GM19240 (cell line): ENCODE results near the gene TMEM128.
"Not testable (repeated sequence)": the region's sequence is repeated elsewhere in the genome, so short reads cannot be mapped to it uniquely, and the experiment has no call there.

Experiments used
- DNase-seq: peaks from one replicate; pipeline ENCODE4 v3.0.0; 2011; ENCODE audit warnings: low spot score; ENCODE audit not compliant: insufficient read length

Gene TMEM128, protein sequence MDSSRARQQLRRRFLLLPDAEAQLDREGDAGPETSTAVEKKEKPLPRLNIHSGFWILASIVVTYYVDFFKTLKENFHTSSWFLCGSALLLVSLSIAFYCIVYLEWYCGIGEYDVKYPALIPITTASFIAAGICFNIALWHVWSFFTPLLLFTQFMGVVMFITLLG

GRCh38 chr4:4248029-4248884, at the start of gene TMEM128:
Gene TMEM128, minus strand, starts transcription at chr4:4248223. Its CDS starts 21 bp downstream, at chr4:4248202.
- peak; percentile 93 for DNase-seq

GRCh38 chr4:4296283-4296846, 48.3 kb upstream of the TMEM128 start:
- DNase-seq, result no peak

DNA sequence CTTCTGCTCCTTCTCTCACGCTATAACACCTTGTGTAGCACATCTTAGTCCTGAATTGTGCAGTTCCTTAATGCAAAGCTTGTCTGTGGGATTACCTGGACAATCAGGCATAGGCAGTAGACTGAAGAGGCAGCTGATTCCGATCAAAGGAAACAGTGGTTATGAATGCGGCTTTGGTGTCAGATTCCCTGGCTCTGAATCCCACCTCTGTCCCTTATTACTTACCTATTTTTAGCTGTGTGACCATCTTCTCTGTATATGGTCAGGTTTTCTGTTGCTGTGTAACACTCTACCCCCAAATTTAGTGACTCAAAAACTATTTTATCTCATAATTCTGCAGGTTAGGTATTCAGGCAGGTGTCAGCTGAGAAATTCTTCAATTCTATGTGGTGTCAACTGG, 45.3 kb upstream of the TMEM128 start:
- DNase-seq, result no peak

- peak; percentile 90 for DNase-seq
These were observed 42.2 kb upstream of the TMEM128 start, which contains the start of the genes LYAR and ZBTB49 for GRCh38 chr4:4289941-4290850. Gene LYAR, minus strand, starts transcription at chr4:4290154. Its CDS starts 6,412 bp downstream, at chr4:4283742. Gene ZBTB49, plus strand, starts transcription at chr4:4290251. Its CDS starts 9,695 bp downstream, at chr4:4299946.

DNA sequence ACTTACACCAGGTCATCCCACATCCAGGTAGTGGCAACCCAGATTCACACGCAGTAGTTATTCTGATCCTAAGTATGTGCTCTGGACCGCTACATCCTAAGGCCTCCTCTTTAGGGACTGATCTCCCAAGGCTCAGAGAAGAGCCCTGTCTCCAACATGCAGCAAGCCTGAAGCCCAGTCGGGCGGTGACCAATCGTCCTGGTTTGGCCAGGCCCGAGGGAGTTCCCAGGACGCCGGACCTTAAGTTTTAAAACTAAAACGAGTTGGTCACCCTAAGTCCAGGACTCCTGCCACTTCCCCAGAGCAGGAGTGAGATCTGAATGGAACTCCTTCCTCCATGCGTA, 41.5 kb upstream of the TMEM128 start:
- DNase-seq, result no peak

- DNase-seq, result no peak
These were observed 41.0 kb upstream of the TMEM128 start for GRCh38 chr4:4289055-4289454.

DNA sequence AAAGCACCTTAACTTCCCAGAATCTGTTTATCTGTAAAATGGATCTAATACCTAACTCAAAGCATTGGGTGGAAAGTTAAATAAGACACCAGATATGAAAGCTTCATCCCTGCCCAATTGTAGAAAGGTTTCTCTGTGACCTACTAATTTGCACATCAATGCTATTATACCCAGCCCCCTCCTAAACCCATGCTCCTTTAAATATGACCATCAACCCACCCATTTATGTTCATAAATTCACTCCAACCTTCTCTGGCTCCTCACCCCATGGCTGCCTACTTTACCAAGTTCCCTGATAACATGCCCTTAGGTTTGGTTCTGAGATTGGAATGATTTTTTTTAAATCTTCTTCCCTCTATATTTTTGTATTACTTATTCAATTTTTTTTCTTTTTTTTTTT, 40.1 kb upstream of the TMEM128 start:
- DNase-seq, result no peak

DNA sequence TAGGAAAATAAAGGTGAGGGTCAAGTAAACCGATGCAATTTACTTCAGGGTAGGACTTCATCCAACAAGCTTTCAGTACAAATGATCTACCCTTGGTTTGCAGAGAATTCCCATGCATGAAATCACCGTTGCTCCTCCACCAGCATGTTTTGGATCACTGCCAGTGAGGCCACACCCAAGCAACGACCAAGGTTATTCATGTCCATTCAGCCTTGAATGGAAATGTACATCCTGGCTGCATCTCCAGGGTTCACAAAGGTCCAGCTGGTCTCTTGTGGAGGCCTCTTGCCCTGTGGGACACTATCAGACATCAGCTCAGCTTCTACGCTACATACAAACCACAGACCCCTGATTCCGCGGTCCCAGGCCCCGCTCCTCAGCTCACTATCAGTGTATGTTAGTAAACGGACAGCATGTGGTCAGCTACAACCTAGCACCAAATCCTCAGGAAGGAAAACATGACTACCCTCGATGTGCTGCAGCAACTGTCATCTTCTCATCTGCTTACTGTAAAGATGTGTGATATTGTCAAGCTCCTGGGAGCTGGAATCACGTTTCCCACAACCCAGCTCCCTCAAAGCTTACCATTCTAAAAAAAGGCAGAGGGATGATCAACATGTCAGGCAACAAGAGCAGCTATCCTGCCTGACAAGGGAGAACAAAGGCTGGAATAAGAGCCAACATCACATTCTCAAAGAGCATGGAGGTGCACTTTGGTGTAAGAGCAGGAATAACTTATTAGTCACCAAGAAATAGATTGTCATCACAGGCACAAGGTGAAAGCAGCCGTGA, 37.0 kb upstream of the TMEM128 start:
- no peak for DNase-seq

- DNase-seq, result no peak
These were observed 33.8 kb upstream of the TMEM128 start for GRCh38 chr4:4281787-4282186.

GRCh38 chr4:4277531-4277930, 29.5 kb upstream of the TMEM128 start:
- DNase-seq, result no peak

DNA sequence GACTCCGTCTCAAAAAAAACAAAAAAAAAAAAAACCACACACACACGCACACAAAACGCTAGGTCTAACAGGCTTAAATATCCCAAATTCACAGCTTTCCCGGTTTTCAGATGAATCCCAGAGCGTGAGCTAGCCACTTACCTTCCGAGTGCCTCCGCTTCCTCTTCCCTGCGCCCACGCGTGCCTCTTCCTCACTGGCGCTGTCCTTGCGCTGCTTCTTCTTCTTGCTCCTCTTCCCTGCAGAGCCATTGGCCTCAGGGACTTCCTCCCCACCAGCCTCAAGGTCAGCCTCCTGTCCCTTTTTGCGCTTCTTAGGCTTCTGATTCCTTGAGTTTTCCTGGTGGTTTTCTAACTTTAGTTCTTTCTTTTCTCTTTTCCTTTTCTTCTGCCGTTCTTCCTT, 26.2 kb upstream of the TMEM128 start:
- no peak for DNase-seq

- no peak for DNase-seq
These were observed 23.9 kb upstream of the TMEM128 start for GRCh38 chr4:4271912-4272311.

- no peak for DNase-seq
These were observed 22.5 kb upstream of the TMEM128 start for GRCh38 chr4:4270529-4270928.

- no peak for DNase-seq
These were observed 21.8 kb upstream of the TMEM128 start for GRCh38 chr4:4269856-4270255.

GRCh38 chr4:4269331-4269731, 21.3 kb upstream of the TMEM128 start:
- DNase-seq, result no peak

- no peak for DNase-seq
These were observed 20.8 kb upstream of the TMEM128 start for GRCh38 chr4:4268776-4269175.

DNA sequence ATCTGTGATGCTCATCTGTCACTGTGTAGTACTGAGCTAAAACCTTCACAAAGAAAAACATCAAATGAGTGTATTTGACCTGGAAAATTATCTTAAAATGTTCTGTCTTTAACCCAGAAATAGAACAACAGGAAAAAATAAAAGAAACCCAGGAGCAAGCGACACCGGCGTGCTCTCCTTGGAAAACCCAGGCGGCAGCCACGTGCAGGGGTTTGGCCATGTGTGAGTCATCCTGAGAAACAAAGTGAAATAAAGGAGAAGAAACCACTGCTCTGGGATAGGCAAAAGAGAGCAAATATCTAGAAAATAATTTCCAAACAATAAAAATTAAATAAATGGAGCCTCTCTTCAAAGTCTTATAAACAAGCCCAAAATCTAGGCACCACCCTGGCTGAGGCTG, 20.0 kb upstream of the TMEM128 start:
- DNase-seq, result no peak

- no peak for DNase-seq
These were observed 12.2 kb upstream of the TMEM128 start for GRCh38 chr4:4260185-4260751.

DNA sequence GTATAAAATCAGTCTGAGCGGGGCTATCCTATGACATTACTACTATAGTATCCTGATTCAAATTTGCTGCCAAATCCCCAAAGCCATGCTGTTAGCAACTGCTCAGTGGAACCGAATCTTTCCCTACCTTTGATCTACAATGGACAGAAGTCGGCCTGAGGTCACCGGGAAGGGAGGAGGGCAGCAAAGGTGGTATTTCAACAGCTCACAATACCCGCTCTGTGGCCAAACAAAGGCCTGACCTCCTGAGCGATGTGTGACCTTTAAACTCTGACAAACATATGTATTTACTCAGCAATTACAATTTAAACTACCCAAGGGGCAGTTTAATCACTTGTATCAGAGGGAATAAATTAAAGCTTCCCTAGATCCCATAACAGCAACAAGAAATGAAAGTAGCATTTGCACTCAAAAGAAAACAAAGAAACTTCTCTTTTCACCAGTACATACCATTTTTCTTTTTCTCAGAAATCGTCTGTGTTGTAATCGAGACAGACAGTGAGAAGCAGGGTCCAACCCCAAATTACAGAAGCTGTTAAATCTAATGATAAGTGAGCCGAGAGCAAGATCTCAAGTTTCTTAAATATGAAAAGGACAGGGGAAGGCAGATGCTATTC, 11.6 kb upstream of the TMEM128 start:
- no peak for DNase-seq

GRCh38 chr4:4257705-4258104, 9.7 kb upstream of the TMEM128 start:
- DNase-seq, result not testable (repeated sequence)
